Stimulated activated effector memory CD8-positive, alpha-beta T cell treated with anti-CD3 and anti-CD28 coated beads, Interleukin-12 subunit alpha, Interleukin-12 subunit beta, amount 100 ng/mL, for 72 hours (primary cell): ENCODE data around the gene CASP2.

Experiments
- ATAC-seq: fragments of 150-1000 bp; cut with Tn5 transposase; 2 replicates; pipeline ENCODE4 v1.10.0; 2021
- DNase-seq, 2 donors: peaks; one replicate each; pipeline ENCODE4 v3.0.0; 2021 to 2022; ENCODE audit warnings: low spot score in 2 of 2
- H3K27ac Mint-ChIP-seq: one replicate; pipeline ENCODE4 v1.8.0; 2022; ENCODE audit warnings: mild to moderate bottlenecking, mixed read lengths
- H3K36me3 Mint-ChIP-seq: one replicate; pipeline ENCODE4 v1.8.0; 2022; ENCODE audit warnings: mild to moderate bottlenecking, mixed read lengths
- H3K4me1 Mint-ChIP-seq: one replicate; pipeline ENCODE4 v1.8.0; 2022; ENCODE audit warnings: mixed read lengths
- H3K4me3 Mint-ChIP-seq: one replicate; pipeline ENCODE4 v1.8.0; 2022; ENCODE audit warnings: mild to moderate bottlenecking, mixed read lengths
- H3K9me3 Mint-ChIP-seq: one replicate; pipeline ENCODE4 v1.8.0; 2022; ENCODE audit warnings: mixed read lengths

CASP2 gene

DNA sequence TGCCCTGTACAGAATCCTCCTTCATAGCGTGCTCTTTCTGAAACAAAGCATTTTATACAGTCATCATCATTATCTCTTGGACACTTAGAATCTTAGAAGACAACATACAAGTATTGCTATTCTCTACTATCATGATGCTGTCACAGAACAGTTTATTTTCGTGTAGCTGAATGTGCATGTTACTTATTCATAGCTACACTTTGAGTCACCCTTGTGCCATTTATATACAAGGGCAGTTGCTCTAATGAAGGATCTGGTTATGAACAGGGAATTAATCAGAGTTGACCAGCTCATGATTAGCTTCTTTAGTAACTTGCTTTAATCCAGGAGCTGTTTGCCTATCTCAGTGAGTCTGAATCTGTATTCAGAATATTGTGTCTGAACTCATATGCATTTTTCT is 11.2 kb downstream of the CASP2 start:
- peak overlapping the region; percentile 56 for H3K27ac Mint-ChIP-seq
- H3K4me1 Mint-ChIP-seq, result peaks cover 33% of the 10 kb centered on the region
- DNase-seq (no peak), ATAC-seq (no peak)
- peaks cover 100% of the 10 kb centered on the region for H3K36me3 Mint-ChIP-seq
- H3K4me3 Mint-ChIP-seq, result no peak overlapping the region
- H3K9me3 Mint-ChIP-seq, result no peaks in the 10 kb centered on the region

DNA sequence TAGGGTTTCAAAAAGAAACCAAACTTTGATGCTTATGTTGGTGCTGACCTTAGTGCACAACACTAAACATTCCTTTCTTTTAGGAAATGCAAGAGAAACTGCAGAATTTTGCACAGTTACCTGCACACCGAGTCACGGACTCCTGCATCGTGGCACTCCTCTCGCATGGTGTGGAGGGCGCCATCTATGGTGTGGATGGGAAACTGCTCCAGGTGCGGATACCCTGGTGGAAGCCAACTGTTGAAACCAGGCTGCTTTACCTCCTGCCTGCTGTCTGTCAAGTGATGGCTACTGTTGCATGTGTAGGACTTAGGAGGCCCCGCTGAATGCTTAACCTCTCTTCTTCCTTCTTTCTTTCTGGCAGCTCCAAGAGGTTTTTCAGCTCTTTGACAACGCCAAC is 11.7 kb downstream of the CASP2 start:
- DNase-seq (no peak), ATAC-seq (peak; percentile 82)
- Mint-ChIP-seq H3K4me1 (peaks cover 30% of the 10 kb centered on the region), H3K27ac (peak overlapping the region; percentile 56), H3K4me3 (no peak overlapping the region), H3K9me3 (no peaks in the 10 kb centered on the region), H3K36me3 (peaks cover 100% of the 10 kb centered on the region)

DNA sequence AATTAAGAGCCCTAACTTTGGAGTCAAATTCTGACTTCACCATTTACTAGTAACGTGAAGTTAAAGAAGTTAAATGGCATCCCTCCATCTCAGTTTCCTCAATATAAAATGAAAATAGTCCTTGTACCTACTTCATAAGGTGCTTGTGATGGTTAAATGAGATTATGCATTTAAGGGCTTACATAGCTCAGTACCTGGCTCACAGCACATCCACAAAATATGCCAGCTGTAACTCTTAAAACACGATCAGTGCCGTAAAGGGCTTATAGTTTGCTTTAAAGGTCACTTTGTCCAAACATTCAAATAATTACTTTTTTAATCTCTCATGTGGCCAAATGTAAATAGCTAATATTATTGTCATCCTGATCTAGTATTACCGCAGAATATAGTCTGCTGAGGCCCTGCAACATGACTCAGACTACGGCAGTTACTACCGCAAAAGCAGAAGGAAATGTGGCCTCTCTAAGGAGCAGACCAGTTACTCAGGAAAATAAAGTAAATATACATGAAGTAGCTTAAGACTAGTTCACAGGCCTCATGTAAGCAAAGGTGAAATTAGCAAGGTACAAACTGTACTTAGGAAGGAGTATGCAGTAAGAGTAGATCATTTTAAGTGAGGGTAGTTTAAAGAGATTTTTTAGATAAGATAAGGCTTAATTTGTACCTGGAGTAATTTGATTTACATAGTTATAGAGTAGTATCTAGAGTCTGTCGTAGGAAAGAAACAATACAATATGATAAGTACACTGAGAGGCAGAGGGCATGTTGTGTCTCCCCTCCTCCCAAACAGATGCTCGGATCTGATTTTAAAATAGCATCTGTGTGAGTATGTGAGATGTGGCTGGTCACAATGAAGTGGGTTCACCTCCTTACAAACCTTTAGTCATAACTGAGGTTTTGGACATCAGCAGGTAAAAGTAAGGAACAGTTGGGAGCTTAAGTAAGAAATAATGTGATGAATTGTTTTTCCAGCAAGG is 13.1 kb downstream of the CASP2 start:
- H3K27ac Mint-ChIP-seq, result peak overlapping the region; percentile 16
- ATAC-seq (no peak), DNase-seq (no peak)
- H3K36me3 Mint-ChIP-seq, result peaks cover 100% of the 10 kb centered on the region
- peaks cover 33% of the 10 kb centered on the region for H3K4me1 Mint-ChIP-seq
- no peaks in the 10 kb centered on the region for H3K9me3 Mint-ChIP-seq
- no peak overlapping the region for H3K4me3 Mint-ChIP-seq

DNA sequence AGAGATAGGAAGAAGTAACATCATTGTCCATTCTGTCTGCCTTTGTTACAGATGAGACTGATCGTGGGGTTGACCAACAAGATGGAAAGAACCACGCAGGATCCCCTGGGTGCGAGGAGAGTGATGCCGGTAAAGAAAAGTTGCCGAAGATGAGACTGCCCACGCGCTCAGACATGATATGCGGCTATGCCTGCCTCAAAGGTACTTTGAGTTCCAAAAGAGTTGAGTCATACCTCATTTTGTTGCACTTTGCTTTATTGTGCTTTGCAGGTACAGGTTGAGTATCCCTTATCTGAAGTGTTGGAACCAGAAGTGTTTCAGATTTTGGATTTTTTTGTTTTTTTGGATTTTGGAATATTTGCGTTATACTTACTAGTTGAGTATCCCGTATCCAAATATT is 15.6 kb downstream of the CASP2 start:
- Mint-ChIP-seq H3K9me3 (no peaks in the 10 kb centered on the region), H3K36me3 (peaks cover 98% of the 10 kb centered on the region), H3K4me3 (no peak overlapping the region), H3K27ac (no peak overlapping the region), H3K4me1 (peaks cover 44% of the 10 kb centered on the region)
- ATAC-seq (no peak), DNase-seq (no peak)

- DNase-seq (no peak), ATAC-seq (no peak)
- Mint-ChIP-seq H3K27ac (no peak overlapping the region), H3K36me3 (peaks cover 92% of the 10 kb centered on the region), H3K9me3 (no peaks in the 10 kb centered on the region), H3K4me1 (peaks cover 40% of the 10 kb centered on the region), H3K4me3 (no peak overlapping the region)
Observed at GRCh38 chr7:143304938-143305337, 16.8 kb downstream of the CASP2 start.

GRCh38 chr7:143305423-143306070 is 17.4 kb downstream of the CASP2 start:
- H3K4me3 Mint-ChIP-seq, result no peak overlapping the region
- DNase-seq, result peak; percentile 53 to 87

GRCh38 chr7:143308632-143309031 is 20.5 kb downstream of the CASP2 start:
- peaks cover 60% of the 10 kb centered on the region for H3K36me3 Mint-ChIP-seq
- H3K4me1 Mint-ChIP-seq, result peaks cover 47% of the 10 kb centered on the region

More at GRCh38 chr7:143305423-143306070, 17.4 kb downstream of the CASP2 start:
- Mint-ChIP-seq H3K9me3 (no peaks in the 10 kb centered on the region), H3K4me1 (peaks cover 42% of the 10 kb centered on the region), H3K27ac (peak overlapping the region; percentile 0), H3K36me3 (peaks cover 86% of the 10 kb centered on the region)
- ATAC-seq, result peak; percentile 76

GRCh38 chr7:143314127-143314526 is 26.0 kb downstream of the CASP2 start:
- H3K27ac Mint-ChIP-seq, result no peak overlapping the region
- ATAC-seq (no peak), DNase-seq (no peak)
- H3K36me3 Mint-ChIP-seq, result peaks cover 10% of the 10 kb centered on the region
- peaks cover 17% of the 10 kb centered on the region for H3K4me1 Mint-ChIP-seq
- no peak overlapping the region for H3K4me3 Mint-ChIP-seq
- no peaks in the 10 kb centered on the region for H3K9me3 Mint-ChIP-seq

More at GRCh38 chr7:143308632-143309031, 20.5 kb downstream of the CASP2 start:
- H3K9me3 Mint-ChIP-seq, result no peaks in the 10 kb centered on the region
- DNase-seq (no peak), ATAC-seq (no peak)
- no peak overlapping the region for H3K4me3 Mint-ChIP-seq
- peak overlapping the region; percentile 20 for H3K27ac Mint-ChIP-seq

GRCh38 chr7:143315776-143316175 is 27.6 kb downstream of the CASP2 start, which contains the start of gene CLCN1:
TSS of gene CLCN1 (plus strand) at chr7:143316111. CDS start at chr7:143316213, 102 bp downstream.
- H3K4me3 Mint-ChIP-seq, result no peak within 1 kb of the TSS
- no peak for DNase-seq
- no peak within 1 kb of the TSS for H3K27ac Mint-ChIP-seq
- H3K4me1 Mint-ChIP-seq, result peaks cover 6% of the 10 kb centered on the region
- ATAC-seq, result no peak
- peaks cover 5% of the 10 kb centered on the region for H3K36me3 Mint-ChIP-seq
- no peaks in the 10 kb centered on the region for H3K9me3 Mint-ChIP-seq

DNA sequence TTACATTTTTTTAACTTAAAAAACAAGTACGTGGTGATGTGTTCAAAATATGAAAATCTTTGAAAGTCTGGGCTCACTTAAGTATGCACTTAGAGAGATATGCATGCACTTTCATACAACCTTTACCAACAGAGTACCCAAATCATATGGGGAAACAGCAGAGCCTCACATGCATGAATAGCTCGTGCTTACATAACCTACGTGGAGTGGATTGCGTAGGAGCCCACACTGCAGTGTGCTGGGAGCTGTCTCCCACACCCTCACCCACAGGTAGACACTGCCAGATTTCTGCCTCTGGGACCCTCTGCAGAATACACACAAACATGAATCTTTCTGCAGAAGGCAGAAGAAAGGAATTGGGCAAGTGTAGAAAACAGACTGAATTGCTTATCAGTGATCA is 28.3 kb downstream of the CASP2 start:
- DNase-seq (no peak), ATAC-seq (no peak)
- H3K4me3 Mint-ChIP-seq, result no peak overlapping the region
- no peak overlapping the region for H3K27ac Mint-ChIP-seq
- H3K9me3 Mint-ChIP-seq, result no peaks in the 10 kb centered on the region
- H3K36me3 Mint-ChIP-seq, result no peaks in the 10 kb centered on the region
- no peaks in the 10 kb centered on the region for H3K4me1 Mint-ChIP-seq

GRCh38 chr7:143318661-143319060 is 30.5 kb downstream of the CASP2 start:
- Mint-ChIP-seq H3K4me3 (no peak overlapping the region), H3K27ac (no peak overlapping the region), H3K36me3 (no peaks in the 10 kb centered on the region), H3K9me3 (no peaks in the 10 kb centered on the region), H3K4me1 (no peaks in the 10 kb centered on the region)
- DNase-seq (no peak), ATAC-seq (no peak)

DNA sequence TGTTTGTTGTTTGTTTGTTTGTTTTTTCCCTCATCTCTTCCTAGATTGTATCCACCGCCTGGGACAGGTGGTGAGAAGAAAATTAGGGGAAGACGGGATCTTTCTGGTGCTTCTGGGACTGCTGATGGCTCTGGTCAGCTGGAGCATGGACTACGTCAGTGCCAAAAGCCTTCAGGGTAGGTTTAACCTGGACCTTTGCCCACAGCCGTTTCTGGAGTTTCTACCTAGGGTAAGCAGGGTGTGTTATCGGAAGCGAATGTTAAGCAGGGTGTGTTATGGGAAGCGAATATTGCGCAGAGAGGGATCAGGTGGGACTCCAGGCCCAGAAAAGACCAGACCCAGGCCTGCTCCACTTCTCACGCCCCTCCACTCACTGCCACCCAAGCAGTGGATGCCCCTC is 32.5 kb downstream of the CASP2 start:
- Mint-ChIP-seq H3K9me3 (no peaks in the 10 kb centered on the region), H3K4me3 (no peak overlapping the region), H3K36me3 (no peaks in the 10 kb centered on the region), H3K4me1 (peaks cover 5% of the 10 kb centered on the region), H3K27ac (no peak overlapping the region)
- DNase-seq, result no peak
- ATAC-seq, result no peak

- H3K4me3 Mint-ChIP-seq, result no peak overlapping the region
- H3K36me3 Mint-ChIP-seq, result no peaks in the 10 kb centered on the region
- no peaks in the 10 kb centered on the region for H3K9me3 Mint-ChIP-seq
- H3K4me1 Mint-ChIP-seq, result peaks cover 7% of the 10 kb centered on the region
- DNase-seq (no peak), ATAC-seq (no peak)
- H3K27ac Mint-ChIP-seq, result no peak overlapping the region
Observed at GRCh38 chr7:143321242-143321641, 33.1 kb downstream of the CASP2 start.

- Mint-ChIP-seq H3K4me3 (no peak overlapping the region), H3K27ac (no peak overlapping the region), H3K36me3 (no peaks in the 10 kb centered on the region), H3K4me1 (peaks cover 7% of the 10 kb centered on the region), H3K9me3 (no peaks in the 10 kb centered on the region)
- no peak for ATAC-seq
- no peak for DNase-seq
Observed at GRCh38 chr7:143321734-143322133, 33.6 kb downstream of the CASP2 start.

GRCh38 chr7:143322760-143323633 is 34.8 kb downstream of the CASP2 start:
- no peaks in the 10 kb centered on the region for H3K9me3 Mint-ChIP-seq
- no peaks in the 10 kb centered on the region for H3K36me3 Mint-ChIP-seq
- H3K4me3 Mint-ChIP-seq, result no peak overlapping the region
- H3K27ac Mint-ChIP-seq, result no peak overlapping the region
- ATAC-seq (no peak), DNase-seq (no peak)
- H3K4me1 Mint-ChIP-seq, result peaks cover 9% of the 10 kb centered on the region
